ENCODE data around the gene ANKRD44. TPM values are rescaled to one million over a fixed set of nuclear protein-coding genes. Genes with fewer than 3 reads are reported as not detected.

Gene ANKRD44
- total RNA-seq, 1 experiment from 2014 or later = 7.8 TPM

- TF ChIP-seq SIN3A (IDR thresholded peaks at IDR 0.05; ENCODE audit: borderline replicate concordance, insufficient read depth, low read depth, low read length) (no peak), POLR2AphosphoS5 (IDR thresholded peaks at IDR 0.05; ENCODE audit: low read depth, low read length) (no peak), TCF7L2 (IDR thresholded peaks at IDR 0.05; ENCODE audit: low read depth, low read length) (no peak), REST (IDR thresholded peaks at IDR 0.05; ENCODE audit: insufficient read depth in 1 of 2, low read depth in 2 of 2, low read length in 1 of 2) (no peak)
- TF ChIP-seq, protein P1, sequence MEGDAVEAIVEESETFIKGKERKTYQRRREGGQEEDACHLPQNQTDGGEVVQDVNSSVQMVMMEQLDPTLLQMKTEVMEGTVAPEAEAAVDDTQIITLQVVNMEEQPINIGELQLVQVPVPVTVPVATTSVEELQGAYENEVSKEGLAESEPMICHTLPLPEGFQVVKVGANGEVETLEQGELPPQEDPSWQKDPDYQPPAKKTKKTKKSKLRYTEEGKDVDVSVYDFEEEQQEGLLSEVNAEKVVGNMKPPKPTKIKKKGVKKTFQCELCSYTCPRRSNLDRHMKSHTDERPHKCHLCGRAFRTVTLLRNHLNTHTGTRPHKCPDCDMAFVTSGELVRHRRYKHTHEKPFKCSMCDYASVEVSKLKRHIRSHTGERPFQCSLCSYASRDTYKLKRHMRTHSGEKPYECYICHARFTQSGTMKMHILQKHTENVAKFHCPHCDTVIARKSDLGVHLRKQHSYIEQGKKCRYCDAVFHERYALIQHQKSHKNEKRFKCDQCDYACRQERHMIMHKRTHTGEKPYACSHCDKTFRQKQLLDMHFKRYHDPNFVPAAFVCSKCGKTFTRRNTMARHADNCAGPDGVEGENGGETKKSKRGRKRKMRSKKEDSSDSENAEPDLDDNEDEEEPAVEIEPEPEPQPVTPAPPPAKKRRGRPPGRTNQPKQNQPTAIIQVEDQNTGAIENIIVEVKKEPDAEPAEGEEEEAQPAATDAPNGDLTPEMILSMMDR (IDR thresholded peaks at IDR 0.05) = no peak
- Histone ChIP-seq H3K27ac (ENCODE audit: low read length) (no peak overlapping the region), H3K36me3 (ENCODE audit: control insufficient read depth, insufficient read depth, low read length) (no peaks in the 10 kb centered on the region), H3K4me3 (ENCODE audit: low read depth in 2 of 2, low read length in 2 of 2) (no peak overlapping the region), H3K9me3 (ENCODE audit: control insufficient read depth, insufficient read depth, low read depth, low read length) (no peaks in the 10 kb centered on the region; the same call in 1 of the 2 replicates), H3K4me1 (ENCODE audit: control insufficient read depth, insufficient read depth, low read length) (no peaks in the 10 kb centered on the region), H3K27me3 (ENCODE audit: control insufficient read depth, insufficient read depth, low read length) (no peaks in the 10 kb centered on the region)
- in situ Hi-C loops (cut with HindIII; ENCODE audit: low pct_unique_long_range_greater_than_20kb, low sequenced_read_pairs) = no loop called here
- ATAC-seq (no peak), DNase-seq (ENCODE audit: low read depth, low spot score) (no peak)
- POLR2A ChIA-PET = no interaction called here
- intact Hi-C loops (cut with micrococcal nuclease; ENCODE audit: unreplicated experiment) = no loop called here
- no TSS peak for BruUV-seq (replicated peaks)
- CTCF ChIA-PET = no interaction called here
Measured at GRCh38 chr2:197037863-197038398, 272.6 kb downstream of the ANKRD44 start.

DNA sequence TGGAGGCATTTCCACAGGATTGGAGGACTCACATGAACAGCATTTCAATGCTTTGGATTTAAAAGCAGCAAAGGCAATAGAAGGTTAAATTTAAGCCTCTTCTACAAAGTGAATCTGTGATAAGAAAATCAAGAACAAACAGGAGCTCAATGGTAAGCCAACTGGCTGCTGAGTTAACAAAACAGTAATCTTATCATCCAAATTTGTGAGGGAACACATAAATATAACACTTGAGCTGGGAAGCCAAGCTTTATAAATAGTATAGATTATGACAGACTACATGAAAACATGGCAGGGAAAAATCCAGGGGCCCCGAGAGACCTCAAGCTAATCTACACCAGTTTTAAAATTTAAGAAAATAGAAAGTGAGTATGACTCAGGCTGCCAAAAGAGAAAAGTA lies 275.6 kb downstream of the ANKRD44 start:
- no peaks in the 10 kb centered on the region for H3K4me1 ChIP-seq (ENCODE audit: control insufficient read depth, insufficient read depth, low read length)
- in situ Hi-C loops (cut with HindIII; ENCODE audit: low pct_unique_long_range_greater_than_20kb, low sequenced_read_pairs) = no loop called here
- no peak for DNase-seq (ENCODE audit: low read depth, low spot score)
- TF ChIP-seq TCF7L2 (IDR thresholded peaks at IDR 0.05; ENCODE audit: low read depth, low read length) (no peak), SIN3A (IDR thresholded peaks at IDR 0.05; ENCODE audit: borderline replicate concordance, insufficient read depth, low read depth, low read length) (no peak), POLR2AphosphoS5 (IDR thresholded peaks at IDR 0.05; ENCODE audit: low read depth, low read length) (no peak), REST (IDR thresholded peaks at IDR 0.05; ENCODE audit: insufficient read depth in 1 of 2, low read depth in 2 of 2, low read length in 1 of 2) (no peak)
- TF ChIP-seq, protein P1 (IDR thresholded peaks at IDR 0.05) = no peak
- H3K9me3 ChIP-seq (ENCODE audit: control insufficient read depth, insufficient read depth, low read depth, low read length) = no peaks in the 10 kb centered on the region; the same call in 1 of the 2 replicates
- ChIA-PET CTCF (no interaction called here), POLR2A (no interaction called here)
- H3K27me3 ChIP-seq (ENCODE audit: control insufficient read depth, insufficient read depth, low read length) = no peaks in the 10 kb centered on the region
- H3K27ac ChIP-seq (ENCODE audit: low read length) = no peak overlapping the region
- no peak overlapping the region for H3K4me3 ChIP-seq (ENCODE audit: low read depth in 2 of 2, low read length in 2 of 2)
- intact Hi-C loops (cut with micrococcal nuclease; ENCODE audit: unreplicated experiment) = no loop called here
- BruUV-seq (replicated peaks) = no TSS peak
- H3K36me3 ChIP-seq (ENCODE audit: control insufficient read depth, insufficient read depth, low read length) = no peaks in the 10 kb centered on the region
- ATAC-seq = no peak
